GM19324 (cell line): ENCODE data around the gene LRBA.

Experiments
- ATAC-seq: cut with Tn5 transposase; IDR thresholded peaks from one replicate; pipeline ENCODE4 v1.9.1; 2021; ENCODE audit warnings: mild to moderate bottlenecking, moderate library complexity; ENCODE audit not compliant: unreplicated experiment, low FRiP score

The LRBA gene

DNA sequence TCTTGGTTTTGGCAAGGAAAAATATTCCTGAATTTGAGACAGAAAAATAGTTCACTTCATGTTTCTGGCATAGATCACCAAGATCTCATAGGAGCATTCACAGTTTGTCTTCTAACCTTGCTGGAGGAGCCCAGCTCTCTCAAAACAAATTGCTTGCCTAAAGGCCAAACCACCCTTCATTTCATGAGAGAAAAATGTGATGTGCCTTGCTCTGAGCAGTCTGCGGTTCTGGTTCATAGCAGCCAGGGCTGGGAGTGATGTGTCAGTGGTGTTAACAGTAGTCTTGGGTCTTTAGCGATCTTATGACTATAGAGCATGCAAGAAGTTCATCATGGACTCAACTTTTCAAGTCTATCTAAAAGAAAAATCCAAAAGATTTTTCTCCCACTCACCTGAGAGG lies 753.5 kb downstream of the LRBA start:
- no peak for ATAC-seq

DNA sequence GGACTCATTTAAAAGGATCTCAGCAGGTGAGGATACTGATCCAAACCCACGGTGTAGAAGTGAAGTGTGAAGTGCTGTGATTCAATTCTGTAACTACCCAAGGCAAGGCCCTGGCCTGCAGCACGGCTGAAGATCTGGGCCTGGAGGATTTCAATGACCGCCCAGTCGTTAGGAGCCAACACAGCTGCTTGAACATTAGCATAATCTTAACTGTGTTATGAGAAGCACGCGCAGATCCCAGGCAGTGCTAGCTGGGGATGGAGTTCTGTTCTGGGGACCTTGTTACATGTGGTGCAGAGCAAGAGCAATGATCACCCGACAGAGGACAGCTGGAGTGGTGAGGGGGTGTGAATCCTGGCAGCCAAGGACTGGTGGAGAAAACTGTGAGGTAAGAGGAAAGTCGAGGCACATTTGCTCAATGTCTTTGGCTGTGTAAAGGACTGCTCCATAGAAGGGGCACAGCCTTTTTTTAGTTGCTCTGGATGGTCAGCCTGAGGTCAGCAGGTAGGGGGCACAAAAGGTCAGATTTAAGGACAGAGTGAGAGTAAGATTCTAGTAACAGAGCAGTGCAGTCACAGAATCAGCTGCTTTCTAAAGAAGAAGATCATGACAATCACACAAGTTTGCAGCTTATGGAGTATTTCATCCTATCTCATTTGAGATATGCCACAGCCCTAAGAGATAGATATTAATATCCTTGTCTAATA lies 755.1 kb downstream of the LRBA start:
- no peak for ATAC-seq

DNA sequence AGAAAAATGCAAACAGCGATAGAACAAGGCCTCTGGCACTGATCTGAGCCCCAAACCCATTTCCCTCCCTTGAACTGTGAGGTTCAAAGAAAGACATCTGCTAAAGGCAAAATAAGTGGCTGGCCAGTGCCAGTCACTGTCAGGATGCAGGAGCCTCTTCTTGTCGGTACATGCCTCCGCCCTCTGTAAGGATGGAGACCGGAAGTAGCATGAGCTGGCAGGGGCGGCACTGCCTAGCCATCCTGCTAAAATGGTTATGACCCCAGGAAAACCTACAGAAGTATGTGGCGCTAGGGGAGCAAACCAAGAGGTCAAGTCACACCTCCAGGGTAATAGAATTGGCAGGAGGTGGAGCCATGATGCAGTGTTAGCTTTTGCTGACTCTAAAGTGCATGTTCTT lies 756.5 kb downstream of the LRBA start:
- no peak for ATAC-seq

DNA sequence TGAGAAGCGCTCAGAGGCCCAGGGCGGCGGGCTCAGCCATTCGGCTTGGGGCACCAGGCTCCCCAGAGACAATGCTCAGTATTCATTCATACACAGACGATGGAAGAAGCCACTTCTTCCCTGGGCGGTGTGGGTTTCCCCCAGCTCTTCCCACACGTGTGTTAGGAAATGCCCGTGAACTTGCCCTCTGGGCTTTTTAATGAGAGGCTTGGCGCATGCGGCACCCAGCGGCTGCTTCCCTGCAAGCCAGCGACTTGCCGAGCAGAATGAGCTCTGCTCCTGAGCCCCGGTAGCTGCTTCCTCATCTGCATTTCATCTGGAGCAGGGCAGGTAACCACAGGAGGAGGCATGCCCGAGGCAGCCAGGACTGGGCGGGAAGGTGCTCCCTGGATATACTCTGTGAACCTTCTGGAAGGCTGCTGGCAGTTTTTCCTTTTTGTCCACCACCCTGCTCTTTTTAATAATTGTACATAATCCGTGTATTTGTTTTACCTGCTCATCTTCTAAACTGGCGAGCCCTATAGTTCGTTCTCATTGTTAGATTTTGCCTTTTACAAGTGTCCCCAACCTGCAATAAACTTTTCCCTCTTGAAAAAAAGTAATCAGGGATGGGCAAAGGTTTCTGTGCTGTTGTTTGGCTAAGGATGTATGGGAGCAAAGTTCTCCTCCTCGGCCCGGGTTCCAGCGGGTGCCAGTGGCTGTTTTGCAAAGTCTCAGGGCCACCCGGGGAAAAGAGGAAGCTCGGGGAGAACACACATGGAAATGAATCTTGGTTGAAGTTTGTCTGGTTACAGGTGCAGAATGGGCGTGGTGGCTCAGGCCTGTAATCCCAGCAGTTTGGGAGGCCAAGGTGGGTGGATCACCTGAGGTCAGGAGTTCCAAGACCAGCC lies 758.0 kb downstream of the LRBA start:
- ATAC-seq: no peak

DNA sequence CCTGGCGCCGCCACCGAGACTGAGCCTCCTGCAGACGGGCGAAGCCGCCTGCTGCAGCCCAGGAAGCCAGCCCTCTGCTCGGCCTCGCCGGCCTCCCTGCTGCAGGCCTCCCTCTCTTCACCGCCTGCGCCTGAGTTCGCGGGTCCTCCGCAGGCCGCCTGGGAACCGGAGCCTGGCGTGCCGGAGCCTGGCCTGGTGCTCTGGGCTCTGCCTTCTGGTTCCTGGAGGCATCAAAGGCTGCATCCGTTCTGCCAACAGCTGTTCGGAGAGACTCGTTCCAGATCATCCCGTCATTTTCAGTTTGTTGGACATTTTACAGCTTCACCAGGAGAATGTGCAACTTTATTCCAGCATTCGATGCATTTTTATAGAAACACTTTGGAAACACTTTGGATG lies 758.9 kb downstream of the LRBA start:
- ATAC-seq: no peak

DNA sequence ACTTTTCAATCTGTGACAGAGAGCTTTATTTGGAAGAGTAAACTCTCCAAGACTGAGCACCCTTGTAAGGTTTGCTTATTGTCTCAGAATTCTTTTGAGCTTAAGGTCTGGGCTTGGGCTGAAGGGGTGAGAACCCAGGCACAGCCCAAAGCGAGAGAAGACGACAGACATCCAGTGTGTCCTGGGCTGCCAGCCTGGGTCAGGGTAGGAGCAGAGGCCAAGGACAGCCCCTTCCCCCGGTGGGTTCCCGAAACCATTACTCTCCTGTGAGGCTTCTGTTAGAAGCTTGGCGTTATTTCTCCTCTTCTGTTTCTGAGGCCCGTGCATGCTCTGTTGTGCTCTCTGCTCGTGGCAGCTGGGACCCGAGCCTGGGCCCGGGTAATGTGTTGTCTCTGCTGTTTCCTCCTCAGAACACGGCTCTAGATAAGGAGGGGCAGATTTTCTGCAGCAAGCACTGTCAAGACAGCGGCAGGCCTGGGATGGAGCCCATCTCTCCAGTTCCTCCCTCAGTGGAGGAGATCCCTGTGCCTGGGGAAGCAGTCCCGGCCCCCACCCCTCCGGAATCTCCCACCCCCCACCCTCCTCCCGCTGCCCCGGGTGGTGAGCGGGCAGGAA lies 759.4 kb downstream of the LRBA start:
- no peak for ATAC-seq

DNA sequence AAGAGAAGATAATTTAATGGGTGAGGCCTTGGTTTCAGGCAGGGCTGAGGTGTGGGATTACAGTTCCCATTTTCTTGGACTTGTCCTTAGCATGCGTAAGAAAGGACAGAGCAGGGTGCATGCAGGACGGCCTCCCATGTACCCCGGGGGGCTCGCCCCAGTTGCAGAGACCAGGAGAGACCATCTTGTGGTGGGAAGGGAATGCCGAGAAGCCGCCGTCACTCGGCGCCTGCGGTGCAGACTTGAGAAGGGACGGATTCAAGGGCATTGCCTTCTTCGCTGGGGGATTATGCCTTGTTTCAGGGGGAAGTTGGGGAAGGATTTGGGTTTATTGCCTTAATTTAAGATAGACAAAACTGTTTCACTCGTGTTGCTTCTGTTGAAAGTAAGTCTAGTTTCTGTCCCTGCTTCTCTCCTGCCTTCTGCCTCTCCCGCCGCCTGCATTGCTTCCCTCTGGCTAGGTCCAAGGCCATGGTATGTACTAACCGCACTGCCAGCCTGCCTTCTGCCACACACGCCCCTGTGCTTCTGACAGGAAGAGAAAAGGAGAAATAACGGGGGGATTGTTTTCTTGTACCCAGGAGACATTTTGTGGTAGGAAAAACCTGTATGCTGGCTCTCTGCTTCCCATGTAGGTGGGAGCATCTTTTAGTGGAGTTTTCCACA lies 761.0 kb downstream of the LRBA start:
- no peak for ATAC-seq

DNA sequence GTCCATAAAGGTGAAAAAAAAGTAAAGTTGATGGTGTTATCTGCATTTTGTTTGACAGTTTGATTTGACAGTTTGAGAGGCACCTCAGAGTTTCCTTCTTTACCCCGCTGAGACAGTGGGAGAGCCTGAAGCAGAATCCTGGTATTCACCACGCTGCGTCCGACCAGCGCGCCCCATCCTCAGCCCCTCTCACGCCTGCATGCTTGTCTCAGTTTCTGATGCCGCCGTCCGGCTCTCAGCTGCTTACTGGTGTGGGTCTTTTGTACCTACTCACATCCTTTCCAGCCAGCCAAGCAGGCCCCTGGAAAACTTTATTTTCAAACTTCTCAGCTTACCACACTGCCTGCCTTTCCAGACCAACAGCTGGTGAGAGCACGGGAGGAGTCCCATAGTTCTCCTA lies 761.7 kb downstream of the LRBA start:
- ATAC-seq: no peak

DNA sequence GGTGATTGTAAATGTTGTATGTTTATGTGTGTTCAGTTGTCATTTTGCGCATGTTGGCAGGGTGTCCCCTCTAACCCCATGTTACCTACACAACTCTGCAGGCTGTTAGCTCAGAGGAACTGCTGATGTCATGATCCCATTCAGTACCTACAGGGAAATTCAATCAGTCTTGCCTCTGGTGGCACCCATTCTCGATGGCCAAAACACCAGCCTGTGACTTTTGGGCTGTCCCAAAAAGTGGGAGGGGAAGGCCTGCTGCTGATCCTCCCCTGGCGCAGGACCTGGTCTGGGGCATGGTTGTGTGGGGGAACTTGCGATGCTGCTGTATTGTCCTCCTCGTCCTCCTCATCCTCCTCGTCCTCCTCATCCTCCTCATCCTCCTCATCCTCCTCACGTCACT lies 762.3 kb downstream of the LRBA start:
- no peak for ATAC-seq

DNA sequence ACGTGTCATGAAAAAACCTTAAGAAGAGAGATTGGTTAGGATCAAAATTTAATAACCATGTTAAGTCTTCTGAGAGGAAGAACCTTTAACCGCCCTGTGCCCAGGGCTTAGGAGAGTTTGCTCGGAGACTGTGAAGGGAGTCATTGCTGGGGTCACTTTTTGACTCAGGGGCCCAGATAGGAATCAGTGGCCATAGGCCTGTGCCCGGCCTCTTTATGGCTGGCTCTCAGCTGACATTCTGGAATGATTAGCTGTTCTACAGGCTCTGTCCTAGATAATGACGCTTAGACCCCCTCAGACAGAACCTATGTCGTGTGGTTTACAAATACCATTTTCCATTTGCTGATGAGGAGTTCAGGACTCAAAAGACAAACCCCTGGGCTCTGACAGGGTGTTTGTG lies 762.8 kb downstream of the LRBA start:
- no peak for ATAC-seq

DNA sequence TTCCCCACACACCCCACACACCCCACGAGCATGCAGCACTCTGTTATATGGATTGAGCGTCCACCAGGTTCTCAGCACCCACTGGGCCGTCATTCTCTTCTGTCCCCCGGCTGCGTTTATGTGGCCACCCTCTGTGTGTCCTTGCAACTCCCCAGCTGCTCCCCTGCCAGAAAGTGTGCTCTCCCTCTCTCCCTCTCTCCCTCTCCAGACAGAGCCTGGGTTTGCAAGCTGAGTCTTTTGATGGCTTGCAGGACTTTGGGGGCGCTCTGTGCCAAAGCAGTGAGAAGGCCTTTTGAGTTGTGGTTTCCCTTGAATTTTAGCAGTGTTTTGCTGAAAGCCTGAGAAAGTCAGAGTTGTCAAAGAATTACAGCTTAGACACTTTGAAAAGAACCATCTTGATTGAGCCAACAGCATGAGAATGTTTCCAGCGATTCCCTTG lies 763.3 kb downstream of the LRBA start:
- no peak for ATAC-seq

DNA sequence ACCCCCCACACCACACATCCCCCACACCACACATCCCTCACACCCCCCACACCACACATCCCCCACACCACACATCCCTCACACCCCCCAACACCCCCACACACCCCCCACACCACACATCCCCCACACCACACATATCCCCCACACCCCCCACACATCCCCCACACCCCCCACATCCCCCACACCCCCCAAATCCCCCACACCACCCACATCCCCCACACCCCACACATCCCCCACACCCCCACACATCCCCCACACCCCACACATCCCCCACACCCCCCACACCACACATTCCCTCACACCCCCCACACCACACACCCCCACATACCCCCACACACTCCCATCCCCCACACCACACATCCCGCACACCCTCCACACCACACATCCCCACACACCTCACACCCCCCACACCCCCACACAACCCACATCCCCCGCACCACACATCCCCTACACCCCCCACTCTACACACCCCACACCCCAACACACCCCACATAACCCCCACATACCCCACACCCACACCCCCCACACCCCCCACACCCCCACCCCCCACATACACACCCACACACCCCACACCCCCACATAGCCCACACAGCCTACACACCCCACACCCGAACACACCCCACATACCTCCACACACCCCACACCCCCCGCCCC lies 764.0 kb downstream of the LRBA start:
- no peak for ATAC-seq

DNA sequence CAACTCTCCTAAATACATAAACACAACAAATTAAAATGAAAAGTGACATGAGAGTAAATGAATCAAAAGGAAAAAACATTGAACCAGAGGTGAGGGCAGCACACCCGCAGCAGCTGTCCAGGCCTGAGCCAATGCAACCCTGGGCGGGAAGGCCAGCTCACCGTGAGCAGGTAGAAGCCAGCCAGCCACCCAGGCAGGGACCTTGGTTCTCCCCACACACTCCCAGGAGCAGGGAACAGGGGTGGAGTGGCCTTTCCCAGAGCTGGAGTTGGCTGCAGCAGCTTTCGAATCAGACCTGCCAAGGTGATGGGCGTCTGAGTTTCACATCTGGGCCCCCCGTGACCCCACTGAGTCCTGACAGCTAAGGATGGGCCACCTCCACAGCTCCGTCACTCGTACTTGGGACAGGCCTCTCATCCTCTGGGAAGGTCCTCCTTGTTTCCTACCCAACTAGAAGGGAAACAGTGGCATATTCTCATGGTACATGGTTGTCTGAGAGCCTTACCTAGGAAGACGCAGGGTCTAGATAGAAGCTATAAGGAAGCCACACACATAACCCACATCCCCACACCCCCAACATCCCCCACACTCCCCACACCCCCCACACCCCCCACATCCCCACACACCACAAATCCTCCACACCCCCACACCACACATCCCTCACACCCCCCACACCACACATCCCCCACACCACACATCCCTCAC lies 764.6 kb downstream of the LRBA start:
- ATAC-seq: no peak

DNA sequence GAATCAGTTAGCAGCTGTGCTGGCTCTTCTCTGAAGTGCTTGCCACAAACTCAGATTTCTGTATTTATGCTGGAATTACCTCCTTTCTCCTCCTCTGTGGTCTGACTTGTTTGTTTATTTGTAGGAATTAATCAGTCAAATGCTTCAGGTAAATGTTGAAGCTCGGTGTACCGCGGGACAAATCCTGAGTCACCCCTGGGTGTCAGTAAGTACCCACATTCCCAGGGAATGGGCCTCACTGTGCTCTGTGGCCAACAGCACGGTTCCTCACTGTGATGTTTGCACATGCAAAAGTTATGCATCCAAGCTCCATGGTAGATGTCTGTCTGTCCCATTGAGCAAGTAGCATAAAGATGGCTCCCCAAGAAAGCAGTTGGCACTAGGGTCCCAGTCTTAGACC lies 766.9 kb downstream of the LRBA start:
- ATAC-seq: no peak

DNA sequence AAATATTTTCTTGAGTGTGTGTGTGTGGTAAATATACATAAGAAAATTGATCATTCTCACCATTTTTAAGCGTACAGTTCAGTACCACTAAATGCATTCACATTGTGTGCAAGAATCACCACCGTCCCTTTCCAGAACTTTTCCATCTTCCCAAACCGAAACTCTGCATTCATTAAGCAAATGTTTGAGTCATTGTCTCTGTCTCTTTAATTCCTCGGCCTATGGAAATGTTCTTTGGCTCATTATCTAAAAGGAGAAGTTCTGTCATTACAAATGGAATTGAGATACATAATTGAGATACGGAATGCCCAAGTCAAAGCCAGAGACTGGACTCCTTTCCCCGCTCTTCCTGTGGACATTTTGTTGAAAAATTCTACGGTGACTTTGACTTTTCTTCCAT lies 767.9 kb downstream of the LRBA start:
- ATAC-seq: no peak

DNA sequence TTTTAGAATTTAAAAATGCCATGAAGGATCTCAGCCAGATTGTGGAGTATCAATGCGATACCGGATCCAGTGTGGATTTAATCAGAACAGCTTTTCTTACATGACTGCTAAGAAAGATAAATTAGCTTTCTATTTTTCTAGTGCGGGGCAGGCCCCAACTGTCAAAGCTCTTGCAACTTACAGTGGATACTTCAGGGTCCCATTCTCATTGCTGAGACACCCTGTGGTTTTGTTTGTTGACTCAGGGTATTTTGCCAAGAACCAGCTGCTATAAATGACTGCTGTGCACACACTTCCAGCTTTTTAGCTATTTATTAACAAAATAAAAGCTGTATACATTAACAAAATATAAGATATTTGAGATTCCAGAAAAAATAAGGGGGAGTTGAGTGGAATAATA lies 770.5 kb downstream of the LRBA start:
- no peak for ATAC-seq

DNA sequence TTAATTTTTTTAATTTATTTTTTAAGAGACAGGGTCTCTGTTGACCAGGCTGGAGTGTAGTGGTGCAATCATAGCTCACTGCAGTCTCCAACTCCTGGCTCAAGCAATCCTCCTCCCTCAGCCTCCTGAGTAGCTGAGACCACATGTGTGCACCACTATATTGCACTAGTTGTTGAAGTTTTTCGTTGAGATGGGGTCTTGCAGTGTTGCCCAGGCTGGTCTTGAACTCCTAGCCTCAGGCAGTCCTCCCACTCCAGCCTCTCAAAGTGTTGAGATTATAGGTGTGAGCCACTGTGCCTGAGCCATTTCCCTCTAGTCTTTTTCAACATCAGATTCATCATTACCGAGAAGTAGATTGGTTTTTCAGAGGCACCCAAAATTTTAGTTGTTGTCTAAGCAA lies 771.2 kb downstream of the LRBA start:
- no peak for ATAC-seq

DNA sequence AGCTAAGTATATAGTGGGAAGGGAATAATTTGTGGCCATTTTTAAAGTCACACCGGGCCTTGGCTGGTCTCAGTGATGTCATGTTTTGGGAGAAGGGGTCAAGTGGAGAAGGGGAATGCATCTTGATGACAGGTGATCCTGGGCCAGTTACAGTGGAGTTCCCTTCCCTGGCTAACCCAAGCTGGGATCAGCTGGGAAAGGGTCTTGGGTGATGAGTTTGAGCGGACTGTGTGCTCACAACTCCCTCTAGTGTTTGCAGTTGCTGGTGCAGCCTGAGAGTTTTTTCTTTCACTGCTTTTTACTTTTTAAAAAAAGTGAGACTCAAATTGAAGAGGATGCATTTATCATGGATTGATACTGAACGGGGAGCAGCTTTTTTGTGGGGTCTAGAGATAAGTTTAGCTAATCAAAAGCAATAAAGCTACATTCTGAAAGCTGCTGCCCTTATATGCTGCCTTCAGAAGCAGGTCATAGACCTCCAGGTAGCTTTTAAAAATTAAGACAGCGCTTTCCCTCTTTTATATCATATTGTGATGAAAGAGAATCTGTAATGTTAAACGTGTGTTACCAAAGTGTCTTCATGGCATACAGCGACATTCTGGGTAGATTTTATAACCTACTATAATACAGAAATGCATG lies 772.1 kb downstream of the LRBA start:
- ATAC-seq: no peak

DNA sequence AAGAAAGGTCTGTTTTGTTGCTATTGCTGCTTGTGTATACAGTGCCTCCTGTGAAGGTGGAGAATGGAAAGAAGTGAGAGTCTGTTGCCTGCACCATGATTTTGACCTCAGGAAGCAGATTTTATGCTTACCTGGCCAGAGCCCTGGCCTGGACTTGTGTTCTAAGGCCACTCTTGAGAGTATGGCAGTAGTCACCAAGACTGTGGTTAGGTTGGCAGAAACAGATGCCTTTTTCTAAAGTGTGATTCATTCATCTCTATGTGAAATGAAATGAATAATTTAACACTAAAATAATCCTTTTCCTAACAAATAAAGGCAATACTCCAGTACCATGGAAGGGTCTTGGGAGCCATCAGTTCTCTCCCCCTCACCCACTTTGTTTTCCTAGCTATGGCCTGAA lies 775.1 kb downstream of the LRBA start:
- no peak for ATAC-seq
